K562 treated with DMSO at 1 percent for 12 hours (cell line): ENCODE measurements around the gene KNL1. TPM values are rescaled to one million over a fixed set of nuclear protein-coding genes. Genes with fewer than 3 reads are reported as not detected.

ENCODE experiments used
- total RNA-seq: library from RNA; unstranded; fragments of 300-600 nt; gene quantifications from 2 replicates; pipeline ENCODE4 v1.2.3, GENCODE V29; 2022; ENCODE audit not compliant: insufficient read depth

KNL1 gene, protein sequence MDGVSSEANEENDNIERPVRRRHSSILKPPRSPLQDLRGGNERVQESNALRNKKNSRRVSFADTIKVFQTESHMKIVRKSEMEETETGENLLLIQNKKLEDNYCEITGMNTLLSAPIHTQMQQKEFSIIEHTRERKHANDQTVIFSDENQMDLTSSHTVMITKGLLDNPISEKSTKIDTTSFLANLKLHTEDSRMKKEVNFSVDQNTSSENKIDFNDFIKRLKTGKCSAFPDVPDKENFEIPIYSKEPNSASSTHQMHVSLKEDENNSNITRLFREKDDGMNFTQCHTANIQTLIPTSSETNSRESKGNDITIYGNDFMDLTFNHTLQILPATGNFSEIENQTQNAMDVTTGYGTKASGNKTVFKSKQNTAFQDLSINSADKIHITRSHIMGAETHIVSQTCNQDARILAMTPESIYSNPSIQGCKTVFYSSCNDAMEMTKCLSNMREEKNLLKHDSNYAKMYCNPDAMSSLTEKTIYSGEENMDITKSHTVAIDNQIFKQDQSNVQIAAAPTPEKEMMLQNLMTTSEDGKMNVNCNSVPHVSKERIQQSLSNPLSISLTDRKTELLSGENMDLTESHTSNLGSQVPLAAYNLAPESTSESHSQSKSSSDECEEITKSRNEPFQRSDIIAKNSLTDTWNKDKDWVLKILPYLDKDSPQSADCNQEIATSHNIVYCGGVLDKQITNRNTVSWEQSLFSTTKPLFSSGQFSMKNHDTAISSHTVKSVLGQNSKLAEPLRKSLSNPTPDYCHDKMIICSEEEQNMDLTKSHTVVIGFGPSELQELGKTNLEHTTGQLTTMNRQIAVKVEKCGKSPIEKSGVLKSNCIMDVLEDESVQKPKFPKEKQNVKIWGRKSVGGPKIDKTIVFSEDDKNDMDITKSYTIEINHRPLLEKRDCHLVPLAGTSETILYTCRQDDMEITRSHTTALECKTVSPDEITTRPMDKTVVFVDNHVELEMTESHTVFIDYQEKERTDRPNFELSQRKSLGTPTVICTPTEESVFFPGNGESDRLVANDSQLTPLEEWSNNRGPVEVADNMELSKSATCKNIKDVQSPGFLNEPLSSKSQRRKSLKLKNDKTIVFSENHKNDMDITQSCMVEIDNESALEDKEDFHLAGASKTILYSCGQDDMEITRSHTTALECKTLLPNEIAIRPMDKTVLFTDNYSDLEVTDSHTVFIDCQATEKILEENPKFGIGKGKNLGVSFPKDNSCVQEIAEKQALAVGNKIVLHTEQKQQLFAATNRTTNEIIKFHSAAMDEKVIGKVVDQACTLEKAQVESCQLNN (N-terminal part only)
- 10.6 and 42.9 TPM in 2 replicates for total RNA-seq

DNA sequence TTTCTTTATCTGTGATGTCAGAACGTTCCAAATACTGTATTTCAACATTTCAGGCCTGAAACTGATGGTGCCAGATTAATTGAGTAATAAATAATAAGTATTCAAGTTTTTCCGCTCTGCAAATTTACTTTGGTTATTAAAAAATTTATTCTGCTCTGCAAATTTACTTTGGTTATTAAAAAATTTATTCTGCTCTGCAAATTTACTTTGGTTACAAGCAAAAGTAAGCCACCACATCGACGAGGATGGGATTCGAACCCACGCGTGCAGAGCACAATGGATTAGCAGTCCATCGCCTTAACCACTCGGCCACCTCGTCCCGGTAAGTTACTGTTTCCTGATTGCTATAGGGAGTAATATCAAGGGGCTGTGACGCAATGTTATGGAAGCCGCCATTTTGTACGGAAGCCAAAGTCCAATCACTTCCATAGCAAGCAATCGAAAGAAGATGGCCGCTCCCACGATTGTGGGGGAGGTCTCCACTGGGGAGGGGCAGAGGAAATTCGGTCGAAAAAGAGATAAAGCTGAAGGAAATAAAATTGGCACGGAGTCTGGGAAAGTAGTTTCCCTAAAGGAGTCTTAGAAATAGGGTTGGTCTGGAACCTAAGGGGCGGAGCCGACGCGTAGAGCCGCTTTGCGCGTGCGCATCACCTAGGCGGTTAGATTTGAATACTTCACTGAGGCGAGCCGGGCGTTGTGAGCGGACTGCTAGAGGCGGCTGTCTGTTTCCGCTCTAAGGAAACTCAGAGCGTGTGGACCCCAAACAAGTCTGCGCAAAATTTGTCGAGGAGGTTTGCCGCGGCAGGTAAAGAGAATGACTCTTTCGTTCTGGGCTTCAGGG lies at the start of gene KNL1:
KNL1 (plus strand) TSS at position 662 of the 841 bp plus-strand sequence. CDS start 8,683 bp downstream, outside the sequence.

DNA sequence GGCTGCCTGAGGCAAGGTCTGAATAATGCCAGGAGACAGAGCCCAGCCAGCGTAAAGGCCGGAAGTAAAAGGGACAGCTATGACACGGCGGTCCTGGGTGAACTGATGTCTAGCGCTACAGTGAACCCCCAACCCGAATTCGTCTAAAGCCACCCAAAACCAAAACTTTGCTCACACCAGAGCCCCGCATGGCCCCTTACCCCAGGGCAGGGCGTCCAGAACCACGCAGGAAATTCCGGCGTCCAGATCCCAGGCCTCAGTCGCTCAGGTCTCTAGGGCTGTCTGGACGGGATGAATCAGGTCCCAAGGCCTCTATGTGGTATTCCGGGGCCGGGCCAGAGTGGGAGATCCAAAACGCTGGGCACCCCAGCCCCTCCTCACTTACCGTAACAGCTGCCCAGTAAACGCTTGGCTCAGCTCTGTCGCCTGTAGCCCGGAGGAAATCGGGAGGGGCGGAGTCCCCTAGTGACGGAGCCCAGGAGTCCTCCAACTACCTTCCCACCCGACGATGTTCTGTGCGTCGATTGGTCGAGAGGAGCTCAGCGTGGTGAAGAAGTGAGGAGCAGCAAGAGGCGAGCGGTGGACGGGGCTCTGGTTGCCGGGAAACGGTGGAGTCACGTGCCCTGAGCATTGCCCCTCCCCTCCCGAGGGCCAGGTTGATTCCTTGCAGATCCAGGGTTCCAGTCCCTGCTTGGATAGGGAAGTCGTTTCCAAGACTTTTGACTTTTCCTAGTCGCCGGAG lies 29.3 kb upstream of the KNL1 start, which contains the start of gene CCDC32:
CCDC32 (minus strand) TSS at position 452 of the 742 bp plus-strand sequence. CDS start 2,027 bp downstream, outside the sequence.

DNA sequence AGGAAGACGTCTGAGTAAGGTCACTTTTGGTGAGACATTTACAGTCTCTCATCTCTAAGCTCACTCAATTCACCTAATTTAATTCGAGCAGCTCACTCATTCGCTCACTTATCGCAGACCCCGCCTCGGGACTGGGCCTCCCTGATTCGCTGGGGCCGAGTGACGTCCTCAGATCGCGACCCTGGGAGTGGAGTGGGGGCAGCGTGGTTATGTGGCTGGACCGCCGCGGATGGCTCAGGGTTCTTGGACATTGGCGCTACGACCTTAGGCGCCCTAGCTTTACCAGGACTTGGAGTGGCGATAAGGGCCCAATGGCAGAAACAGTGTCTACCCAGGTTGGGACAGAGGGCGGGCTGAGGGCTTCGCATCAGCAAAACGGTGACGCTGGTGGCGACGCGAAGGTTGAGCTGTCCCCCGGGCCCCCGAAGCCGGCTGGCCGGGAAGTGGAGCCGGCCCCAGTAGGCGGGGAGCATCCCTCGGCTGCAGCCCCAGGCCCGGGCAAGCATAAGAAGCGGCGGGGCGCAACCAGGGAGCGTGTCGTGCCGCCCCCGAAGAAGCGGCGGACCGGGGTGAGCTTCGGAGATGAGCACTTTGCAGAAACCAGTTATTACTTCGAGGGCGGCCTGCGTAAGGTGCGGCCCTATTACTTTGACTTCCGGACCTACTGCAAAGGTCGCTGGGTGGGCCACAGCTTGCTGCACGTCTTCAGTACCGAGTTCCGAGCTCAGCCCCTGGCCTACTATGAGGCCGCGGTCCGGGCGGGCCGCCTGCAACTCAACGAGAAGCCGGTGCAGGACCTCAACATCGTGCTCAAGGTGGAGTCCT lies 24.7 kb upstream of the KNL1 start, which contains the start of gene RPUSD2:
RPUSD2 (plus strand) TSS at position 171 of the 825 bp plus-strand sequence; CDS start at position 210, 39 bp downstream.

DNA sequence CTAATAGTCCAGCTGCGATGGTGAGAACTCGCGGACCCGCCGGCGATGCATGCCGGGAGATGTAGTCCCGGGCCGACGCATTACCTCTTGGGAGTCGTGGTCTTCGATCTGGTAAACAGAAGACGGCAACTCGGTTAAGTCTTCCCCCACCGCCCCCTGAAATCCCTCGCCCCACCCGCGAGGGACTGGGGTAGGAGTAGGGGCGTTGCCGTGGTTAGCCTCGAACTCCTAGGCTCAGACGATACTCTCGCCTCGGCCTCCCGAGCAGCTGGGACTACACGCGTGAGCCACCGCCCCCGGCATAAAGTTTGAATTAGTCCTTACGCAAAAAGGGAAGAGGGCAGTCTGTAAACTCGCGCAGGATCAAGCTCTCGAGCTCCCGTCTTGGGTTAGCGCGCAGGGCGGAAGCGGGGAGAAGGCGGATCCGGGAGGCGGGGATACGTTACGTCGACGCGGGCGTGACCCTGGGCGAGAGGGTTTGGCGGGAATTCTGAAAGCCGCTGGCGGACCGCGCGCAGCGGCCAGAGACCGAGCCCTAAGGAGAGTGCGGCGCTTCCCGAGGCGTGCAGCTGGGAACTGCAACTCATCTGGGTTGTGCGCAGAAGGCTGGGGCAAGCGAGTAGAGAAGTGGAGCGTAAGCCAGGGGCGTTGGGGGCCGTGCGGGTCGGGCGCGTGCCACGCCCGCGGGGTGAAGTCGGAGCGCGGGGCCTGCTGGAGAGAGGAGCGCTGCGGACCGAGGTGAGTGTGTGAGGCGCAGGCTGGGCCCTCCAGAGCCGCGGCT lies 100.8 kb downstream of the KNL1 start, which contains the start of gene RAD51:
RAD51 (plus strand) TSS at position 487 of the 781 bp plus-strand sequence. CDS start 3,585 bp downstream, outside the sequence.

Other genes with a start within 250 kb of the KNL1 start
- gene PHGR1, start 243.2 kb upstream of the KNL1 start, total RNA-seq, result not detected in 2 replicates
- gene DISP2, start 236.0 kb upstream of the KNL1 start, total RNA-seq, result 0.06 TPM in 1 of 2 replicates, not detected in the other
- gene KNSTRN, start 211.5 kb upstream of the KNL1 start, total RNA-seq, result 28.4 and 47.2 TPM in 2 replicates
- gene IVD, start 188.5 kb upstream of the KNL1 start, total RNA-seq, result 3.2 and 3.3 TPM in 2 replicates
- 15.2 and 28.2 TPM in 2 replicates for gene BAHD1, start 153.3 kb upstream of the KNL1 start, total RNA-seq
- gene CHST14, start 123.3 kb upstream of the KNL1 start, total RNA-seq, result 10.8 and 15.0 TPM in 2 replicates
- 22.0 and 29.8 TPM in 2 replicates for gene CCDC32, start 29.2 kb upstream of the KNL1 start, total RNA-seq
- gene RPUSD2, start 24.9 kb upstream of the KNL1 start, total RNA-seq, result 9.7 and 11.1 TPM in 2 replicates
- gene RAD51, start 100.9 kb downstream of the KNL1 start, total RNA-seq, result 35.0 and 55.7 TPM in 2 replicates
- 32.0 and 38.7 TPM in 2 replicates for gene RMDN3, start 161.0 kb downstream of the KNL1 start, total RNA-seq
- 100 and 135 TPM in 2 replicates for gene GCHFR, start 169.8 kb downstream of the KNL1 start, total RNA-seq
- 3.7 and 6.8 TPM in 2 replicates for gene C15orf62, start 175.7 kb downstream of the KNL1 start, total RNA-seq
- gene ZFYVE19, start 212.8 kb downstream of the KNL1 start, total RNA-seq, result 42.3 and 55.5 TPM in 2 replicates
- 10.8 and 14.9 TPM in 2 replicates for gene DNAJC17, start 213.2 kb downstream of the KNL1 start, total RNA-seq
- gene PPP1R14D, start 234.5 kb downstream of the KNL1 start, total RNA-seq, result not detected in 2 replicates
- gene SPINT1, start 249.8 kb downstream of the KNL1 start, total RNA-seq, result 5.1 and 9.3 TPM in 2 replicates